CD4-positive, alpha-beta T cell (primary cell): ENCODE measurements around the gene PAF1. TPM values are rescaled to one million over a fixed set of nuclear protein-coding genes. Genes with fewer than 3 reads are reported as not detected.

ENCODE experiments used
- ATAC-seq: fragments of 200-7000 bp; cut with Tn5 transposase; one replicate; pipeline ENCODE4 v1.10.0; 2022; ENCODE audit warnings: mild to moderate bottlenecking; ENCODE audit not compliant: poor library complexity
- CTCF ChIA-PET: fragments of 350-600 bp; sonication (Branson Sonifier 250); formaldehyde crosslinking; loops from one replicate; lab custom pipeline; 2021; ENCODE audit warnings: antibody characterized with exemption, inconsistent platforms; lab: Charles Lee
- POLR2A ChIA-PET: fragments of 350-600 bp; sonication (Branson Sonifier 250); formaldehyde crosslinking; loops from one replicate; lab custom pipeline; 2021; ENCODE audit warnings: antibody characterized with exemption, inconsistent platforms; lab: Charles Lee
- DNase-seq, 14 experiments: peaks; one replicate each; pipeline ENCODE4 v3.0.0-alpha.2; 2013 to 2020; ENCODE audit warnings: mixed read lengths in 2 of 14
- H3K27ac ChIP-seq, 2 donors: one replicate each; pipeline versions ENCODE4 v1.5.1 to v1.7.0; 2013; ENCODE audit warnings: low read length in 2 of 2, low read depth in 1 of 2, mild to moderate bottlenecking in 1 of 2
- H3K27me3 ChIP-seq, 2 experiments: 1 replicate in 1 of 2; 2 replicates in 1 of 2; pipeline versions ENCODE4 v1.6.1 to v1.7.0; 2013; ENCODE audit warnings: low read length in 2 of 2, control low read depth in 1 of 2, mild to moderate bottlenecking in 1 of 2, moderate library complexity in 1 of 2; ENCODE audit not compliant: insufficient read depth in 2 of 2, control insufficient read depth in 1 of 2
- H3K36me3 ChIP-seq: one replicate; pipeline ENCODE4 v1.6.1; 2013; ENCODE audit warnings: low read length, control low read depth; ENCODE audit not compliant: insufficient read depth
- H3K4me1 ChIP-seq: one replicate; pipeline ENCODE4 v1.6.1; 2013; ENCODE audit warnings: low read length, control low read depth; ENCODE audit not compliant: insufficient read depth
- H3K4me3 ChIP-seq: one replicate; pipeline ENCODE4 v1.5.1; 2013; ENCODE audit warnings: mild to moderate bottlenecking, low read length, moderate library complexity
- H3K9me3 ChIP-seq, 2 experiments: 1 replicate in 1 of 2; 2 replicates in 1 of 2; pipeline versions ENCODE4 v1.6.1 to v1.7.0; 2013; ENCODE audit warnings: low read length in 2 of 2, mild to moderate bottlenecking in 2 of 2, control low read depth in 1 of 2, moderate library complexity in 1 of 2; ENCODE audit not compliant: control insufficient read depth in 1 of 2, insufficient read depth in 1 of 2
- H3K27ac Mint-ChIP-seq: one replicate; pipeline ENCODE4 v1.8.0; 2020; ENCODE audit warnings: mixed read lengths
- H3K27me3 Mint-ChIP-seq: one replicate; pipeline ENCODE4 v1.8.0; 2021; ENCODE audit warnings: mixed read lengths
- H3K36me3 Mint-ChIP-seq: one replicate; pipeline ENCODE4 v1.8.0; 2021; ENCODE audit warnings: low read depth, mixed read lengths
- H3K4me1 Mint-ChIP-seq: one replicate; pipeline ENCODE4 v1.8.0; 2021; ENCODE audit warnings: low read depth, mixed read lengths
- H3K4me3 Mint-ChIP-seq: one replicate; pipeline ENCODE4 v1.8.0; 2020; ENCODE audit warnings: mild to moderate bottlenecking, mixed read lengths
- H3K9me3 Mint-ChIP-seq: one replicate; pipeline ENCODE4 v1.8.0; 2020; ENCODE audit warnings: mixed read lengths
- CTCF ChIP-seq: fragments of 200-600 bp; IDR thresholded peaks from one replicate; pipeline ENCODE4 v1.8.0; 2022; ENCODE audit warnings: antibody characterized with exemption, mild to moderate bottlenecking
- intact Hi-C, 2 experiments: fragments of 100-400 bp; cut with DNase I in 1 of 2; cut with micrococcal nuclease in 1 of 2; formaldehyde crosslinking; loops; one replicate each; pipeline versions ENCODE4 v1.15.1 to v1.9.0; 2023 to 2025; cut with DNase I, micrococcal nuclease
- total RNA-seq, 174 experiments: library from RNA in 2 of 174; stranded (reverse) in 2 of 174; gene quantifications; one replicate each; pipeline ENCODE4 v1.2.3 and lab custom pipeline; 2021 to 2026

The PAF1 gene
- total RNA-seq, 2 experiments from 2014 or later = 99.6 to 101 TPM

GRCh38 chr19:39408392-39409207, 17.7 kb upstream of the PAF1 start:
- H3K4me3 Mint-ChIP-seq = peak overlapping the region; percentile 99
- H3K36me3 Mint-ChIP-seq = peaks cover 66% of the 10 kb centered on the region
- ATAC-seq (no peak), DNase-seq (peak in 8 of 14 experiments; percentile 34 to 71 (median 46))
- CTCF ChIA-PET = interaction anchor here (3.4 kb wide), 1 partner anchor 11 kb away, joined by 21 read pairs; no protein-coding TSS in a partner anchor
- Histone ChIP-seq H3K27ac (peak overlapping the region; percentile 100), H3K27me3 (no peaks in the 10 kb centered on the region), H3K9me3 (no peaks in the 10 kb centered on the region), H3K4me1 (peaks cover 84% of the 10 kb centered on the region), H3K36me3 (peaks cover 29% of the 10 kb centered on the region), H3K4me3 (peak overlapping the region; percentile 100)
- POLR2A ChIA-PET = interaction anchor here (0.9 to 9.4 kb wide), 9 partner anchors 9 to 559 kb away, joined by 3 to 144 read pairs (median 14); partner anchors contain the start of genes EID2B, GMFG, HNRNPL and MED29
- peaks cover 12% of the 10 kb centered on the region for H3K27me3 Mint-ChIP-seq
- H3K27ac Mint-ChIP-seq = peak overlapping the region; percentile 98
- intact Hi-C loops = no loop called here
- H3K9me3 Mint-ChIP-seq = no peaks in the 10 kb centered on the region
- TF ChIP-seq CTCF = no peak
- H3K4me1 Mint-ChIP-seq = peaks cover 53% of the 10 kb centered on the region

- H3K36me3 Mint-ChIP-seq = peaks cover 65% of the 10 kb centered on the region
- H3K9me3 Mint-ChIP-seq = no peaks in the 10 kb centered on the region
- Histone ChIP-seq H3K36me3 (peaks cover 29% of the 10 kb centered on the region), H3K4me1 (peaks cover 85% of the 10 kb centered on the region), H3K9me3 (no peaks in the 10 kb centered on the region), H3K27me3 (no peaks in the 10 kb centered on the region), H3K27ac (peak overlapping the region; percentile 100), H3K4me3 (peak overlapping the region; percentile 100)
- DNase-seq (peak; percentile 57 to 92 (median 72)), ATAC-seq (no peak)
- no peak for TF ChIP-seq CTCF
- peaks cover 12% of the 10 kb centered on the region for H3K27me3 Mint-ChIP-seq
- H3K27ac Mint-ChIP-seq = peak overlapping the region; percentile 98
- H3K4me1 Mint-ChIP-seq = peaks cover 53% of the 10 kb centered on the region
- ChIA-PET CTCF (interaction anchor here (1.2 to 3.4 kb wide), 2 partner anchors 10 to 62 kb away, joined by 3 to 21 read pairs; no protein-coding TSS in a partner anchor), POLR2A (interaction anchor here (0.7 to 9.4 kb wide), 11 partner anchors 8 to 558 kb away, joined by 3 to 144 read pairs (median 12); partner anchors contain the start of genes EID2B, GMFG, HNRNPL and MED29)
- H3K4me3 Mint-ChIP-seq = peak overlapping the region; percentile 99
- intact Hi-C loops = no loop called here
Measured at GRCh38 chr19:39407660-39408391, 16.9 kb upstream of the PAF1 start.

GRCh38 chr19:39407410-39407659, 16.4 kb upstream of the PAF1 start:
- H3K27ac Mint-ChIP-seq = peak overlapping the region; percentile 98
- no peaks in the 10 kb centered on the region for H3K9me3 Mint-ChIP-seq
- peak overlapping the region; percentile 100 for H3K4me3 ChIP-seq
- TF ChIP-seq CTCF = no peak
- ATAC-seq (no peak), DNase-seq (no peak)
- peaks cover 85% of the 10 kb centered on the region for H3K4me1 ChIP-seq
- CTCF ChIA-PET = interaction anchor here (1.2 to 3.4 kb wide), 2 partner anchors 10 to 62 kb away, joined by 3 to 21 read pairs; no protein-coding TSS in a partner anchor
- H3K4me1 Mint-ChIP-seq = peaks cover 56% of the 10 kb centered on the region
- POLR2A ChIA-PET = interaction anchor here (0.7 to 9.4 kb wide), 11 partner anchors 8 to 558 kb away, joined by 3 to 144 read pairs (median 12); partner anchors contain the start of genes EID2B, GMFG, HNRNPL and MED29
- H3K36me3 Mint-ChIP-seq = peaks cover 65% of the 10 kb centered on the region
- H3K36me3 ChIP-seq = peaks cover 29% of the 10 kb centered on the region
- H3K27me3 Mint-ChIP-seq = peaks cover 11% of the 10 kb centered on the region
- intact Hi-C loops = no loop called here
- no peaks in the 10 kb centered on the region for H3K27me3 ChIP-seq
- peak overlapping the region; percentile 100 for H3K27ac ChIP-seq
- peak overlapping the region; percentile 99 for H3K4me3 Mint-ChIP-seq
- no peaks in the 10 kb centered on the region for H3K9me3 ChIP-seq
